GM12878 (cell line): ENCODE results near the gene KANK4. TPM values are rescaled to one million over a fixed set of nuclear protein-coding genes. Genes with fewer than 3 reads are reported as not detected.

Source experiments
- ATAC-seq: fragments of 200-7000 bp; cut with Tn5 transposase; 3 replicates; pipeline ENCODE4 v1.9.1; 2020; ENCODE audit warnings: mild to moderate bottlenecking, moderate library complexity
- BruUV-seq: library from RNA; stranded (reverse); fragments of 400-500 nt; replicated peaks from 2 replicates; lab custom pipeline; 2021; lab: Mats Ljungman, UMichigan
- CTCF ChIA-PET: fragments of 300-600 bp; sonication (Branson Sonifier 250); formaldehyde crosslinking; extraction: SDS; loops from one replicate; lab custom pipeline; 2021; ENCODE audit warnings: inconsistent platforms; lab: Yijun Ruan, JAX
- POLR2A ChIA-PET: fragments of 350-600 bp; formaldehyde crosslinking; extraction: SDS; loops from one replicate; lab custom pipeline; 2021; ENCODE audit warnings: inconsistent platforms; lab: Charles Lee
- RAD21 ChIA-PET: fragments of 300-600 bp; sonication (Branson Sonifier 250); formaldehyde crosslinking; loops from one replicate; lab custom pipeline; 2023; ENCODE audit warnings: antibody characterized with exemption; ENCODE audit not compliant: unreplicated experiment; lab: Charles Lee
- SMC1A ChIA-PET: fragments of 300-600 bp; sonication (Branson Sonifier 250); formaldehyde crosslinking; loops from one replicate; lab custom pipeline; 2023; ENCODE audit not compliant: unreplicated experiment, uncharacterized antibody; lab: Charles Lee
- DNase-seq: peaks from one replicate; pipeline ENCODE4 v3.0.0-alpha.2; 2011; ENCODE audit warnings: low read depth, low spot score
- FAIRE-seq: peaks from 3 replicates; lab custom pipeline; 2011; peaks lifted over from hg19 to GRCh38; lab: Jason Lieb, UNC
- H2AFZ ChIP-seq: 2 replicates; pipeline ENCODE4 v1.6.0; 2011; ENCODE audit warnings: low read depth, low read length, control low read depth; ENCODE audit not compliant: control insufficient read depth
- H3K27ac ChIP-seq: 2 replicates; pipeline ENCODE4 v1.5.1; 2011; ENCODE audit warnings: control low read depth; ENCODE audit not compliant: control insufficient read depth, insufficient read depth
- H3K27me3 ChIP-seq, 2 experiments: replicated peaks in 1 of 2; 2 replicates each; pipeline versions ENCODE4 v1.6.0 to v1.6.1; 2011; ENCODE audit warnings: low read length in 1 of 2; ENCODE audit not compliant: control insufficient read depth in 2 of 2, insufficient read depth in 2 of 2
- H3K36me3 ChIP-seq, 2 experiments: 2 replicates each; pipeline ENCODE4 v1.5.1; 2011; ENCODE audit warnings: low read length in 1 of 2; ENCODE audit not compliant: control insufficient read depth in 2 of 2, insufficient read depth in 2 of 2
- H3K4me1 ChIP-seq: 2 replicates; pipeline ENCODE4 v1.6.1; 2011; ENCODE audit warnings: mild to moderate bottlenecking, low read length, moderate library complexity, mixed read lengths; ENCODE audit not compliant: control insufficient read depth, insufficient read depth
- H3K4me2 ChIP-seq: 2 replicates; pipeline ENCODE4 v1.6.0; 2011; ENCODE audit warnings: control low read depth; ENCODE audit not compliant: control insufficient read depth, insufficient read depth
- H3K4me3 ChIP-seq: fragments of 200-600 bp; sonication (generic); 2 replicates; pipeline ENCODE4 v1.5.1; 2016
- H3K79me2 ChIP-seq: 2 replicates; pipeline ENCODE4 v1.6.0; 2011; ENCODE audit warnings: low read length; ENCODE audit not compliant: control insufficient read depth, insufficient read depth
- H3K9ac ChIP-seq: 2 replicates; pipeline ENCODE4 v1.8.0; 2011; ENCODE audit warnings: low read length, control low read depth, mixed read lengths; ENCODE audit not compliant: control insufficient read depth, insufficient read depth
- H3K9me3 ChIP-seq: replicated peaks from 3 replicates; pipeline ENCODE4 v1.5.1; 2011; ENCODE audit warnings: mild to moderate bottlenecking, low read length; ENCODE audit not compliant: control insufficient read depth, insufficient read depth
- H4K20me1 ChIP-seq: 2 replicates; pipeline ENCODE4 v1.6.0; 2011; ENCODE audit not compliant: control insufficient read depth, insufficient read depth
- BACH1 ChIP-seq: fragments of 450-650 bp; IDR thresholded peaks from 2 replicates; pipeline ENCODE4 v1.6.1; 2017; ENCODE audit warnings: mild to moderate bottlenecking, borderline replicate concordance
- BCL11A ChIP-seq: IDR thresholded peaks from 2 replicates; pipeline ENCODE4 v1.6.1; 2011; ENCODE audit warnings: low read depth, low read length
- CHD4 ChIP-seq: fragments of 200-600 bp; sonication (generic); IDR thresholded peaks from 2 replicates; pipeline ENCODE4 v1.6.1; 2016; ENCODE audit warnings: mild to moderate bottlenecking
- DPF2 ChIP-seq: fragments of 450-650 bp; IDR thresholded peaks from 2 replicates; pipeline ENCODE4 v1.6.1; 2017; ENCODE audit warnings: mild to moderate bottlenecking
- EED ChIP-seq: sonication (generic); IDR thresholded peaks from 2 replicates; pipeline ENCODE4 v1.6.1; 2016; ENCODE audit warnings: antibody characterized with exemption, low read depth
- GATAD2B ChIP-seq: fragments of 450-650 bp; conservative IDR thresholded peaks from 2 replicates; pipeline ENCODE4 v1.6.1; 2017; ENCODE audit warnings: low read depth, mild to moderate bottlenecking, moderate library complexity
- KAT2A ChIP-seq: conservative IDR thresholded peaks from 2 replicates; pipeline ENCODE4 v1.6.1; 2011; ENCODE audit warnings: low read depth, low read length; ENCODE audit not compliant: control insufficient read depth
- RAD21 ChIP-seq: IDR thresholded peaks from 2 replicates; pipeline ENCODE4 v1.6.1; 2011; ENCODE audit warnings: mild to moderate bottlenecking, low read depth, low read length, moderate library complexity; ENCODE audit not compliant: insufficient read depth
- RFX5 ChIP-seq: IDR thresholded peaks from 2 replicates; pipeline ENCODE4 v1.6.1; 2011; ENCODE audit warnings: low read depth, low read length, improper control_type of control experiment
- RUNX3 ChIP-seq: IDR thresholded peaks from 2 replicates; pipeline ENCODE4 v1.6.1; 2012; ENCODE audit warnings: low read length, inconsistent platforms
- SIN3A ChIP-seq: IDR thresholded peaks from 2 replicates; pipeline ENCODE4 v1.6.1; 2012; ENCODE audit warnings: low read depth, low read length, improper control_type of control experiment
- SMAD1 ChIP-seq: fragments of 450-650 bp; IDR thresholded peaks from 2 replicates; pipeline ENCODE4 v1.6.1; 2018; ENCODE audit warnings: mild to moderate bottlenecking, low read depth; ENCODE audit not compliant: partially characterized antibody
- SMAD5 ChIP-seq: IDR thresholded peaks from 2 replicates; pipeline ENCODE4 v1.6.1; 2016; ENCODE audit warnings: antibody characterized with exemption, low read depth
- SMARCA5 ChIP-seq: fragments of 450-650 bp; IDR thresholded peaks from 2 replicates; pipeline ENCODE4 v1.6.1; 2017; ENCODE audit warnings: mild to moderate bottlenecking
- SRF ChIP-seq, 2 experiments: IDR thresholded peaks; 2 replicates each; pipeline ENCODE4 v1.6.1; 2011; ENCODE audit warnings: low read depth in 2 of 2, low read length in 2 of 2, mild to moderate bottlenecking in 1 of 2, moderate library complexity in 1 of 2
- ZNF384 ChIP-seq: IDR thresholded peaks from 2 replicates; pipeline ENCODE4 v1.6.1; 2012; ENCODE audit warnings: low read depth, mild to moderate bottlenecking, low read length, improper control_type of control experiment, borderline replicate concordance
- WGBS: methylation state at CpG from one replicate; pipeline ENCODE4 v1.1.6; 2016; ENCODE audit warnings: low lambda C conversion rate; ENCODE audit not compliant: insufficient replicate concordance, insufficient coverage; ENCODE audit errors: missing lambda C conversion rate; 5-methylcytosine and 5-hydroxymethylcytosine counted together
- in situ Hi-C: fragments of 300-500 bp; cut with MboI; formaldehyde crosslinking; loops from 9 replicates; pipeline ENCODE4 v1.14.3; 2018; ENCODE audit warnings: mixed read lengths
- intact Hi-C: fragments of 100-400 bp; cut with micrococcal nuclease; formaldehyde crosslinking; loops from one replicate; pipeline ENCODE4 v1.14.2; 2022; ENCODE audit not compliant: unreplicated experiment
- polyA plus RNA-seq, 11 experiments: library from polyadenylated mRNA; depleted of rRNA in 4 of 11; unstranded in 6 of 11; stranded (reverse) in 5 of 11; fragments of >200 nt; fragmentation: Nextera tagmentation in 4 of 11; fragmentation: Illumina TruSeq in 1 of 11; extraction: Ambion mirVana in 4 of 11; extraction: Trizol in 1 of 11; gene quantifications; 1 replicate in 1 of 11; 2 replicates in 10 of 11; pipeline versions ENCODE4 v1.2.1 to v1.2.3, GENCODE V29; 2011 to 2016; ENCODE audit warnings: inconsistent platforms in 2 of 11, missing spikeins in 2 of 11, low read depth in 1 of 11
- total RNA-seq, 4 experiments: library from RNA; depleted of rRNA in 3 of 4; stranded (reverse); fragments of >200 nt in 3 of 4; fragmentation: Illumina TruSeq in 1 of 4; extraction: Trizol in 1 of 4; gene quantifications; 2 replicates each; pipeline versions ENCODE4 v1.2.1 to v1.2.3, GENCODE V29; 2013 to 2021
- TF ChIP-seq, protein P1 (sequence below): fragments of 450-650 bp; formaldehyde crosslinking; IDR thresholded peaks from 2 replicates; pipeline ENCODE4 v1.4.0; 2022; ENCODE audit warnings: mild to moderate bottlenecking, moderate library complexity
- TF ChIP-seq, protein P2 (sequence below): fragments of 450-650 bp; IDR thresholded peaks from 2 replicates; pipeline ENCODE4 v1.6.1; 2018; ENCODE audit warnings: mild to moderate bottlenecking, low read depth, moderate library complexity; ENCODE audit not compliant: partially characterized antibody
- TF ChIP-seq, protein P3 (sequence below): fragments of 150-350 bp; IDR thresholded peaks from 2 replicates; pipeline ENCODE4 v1.6.1; 2014; ENCODE audit warnings: mild to moderate bottlenecking, low read depth, low read length

The KANK4 gene
- total and polyA plus RNA-seq, 10 of the 15 experiments (the other 5 are each of a cell fraction or from before 2014, with no cell fraction given) = not detected

DNA sequence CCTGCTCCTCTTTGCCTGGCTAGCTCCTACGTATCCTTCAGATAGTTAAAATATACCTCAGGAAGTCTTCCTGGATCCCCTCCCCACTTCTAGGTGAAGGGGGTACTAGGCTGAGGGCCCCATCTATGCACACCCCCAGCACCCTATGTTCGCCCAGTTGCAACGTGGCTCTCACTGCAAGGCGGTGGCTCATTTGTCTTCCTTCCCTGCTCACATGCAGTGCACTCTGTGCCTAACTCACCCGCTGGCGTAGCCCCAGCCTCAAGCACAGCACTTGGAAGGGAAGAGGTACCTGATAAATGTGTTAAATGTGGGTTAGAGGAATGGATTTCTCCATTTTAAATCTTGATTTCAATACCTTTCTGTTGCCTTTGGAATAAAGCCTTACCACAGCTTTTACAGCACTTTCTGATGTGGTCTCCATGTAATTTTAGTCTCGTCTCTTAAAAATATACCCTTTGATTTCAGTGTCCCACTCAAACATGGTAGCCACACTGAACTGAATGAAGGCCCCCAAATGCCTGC, 85.2 kb downstream of the KANK4 start:
- FAIRE-seq (no peak), DNase-seq (no peak), ATAC-seq (no peak)
- H3K9me3 ChIP-seq = no peaks in the 10 kb centered on the region
- H3K27ac ChIP-seq = no peak overlapping the region
- H2AFZ ChIP-seq = no peak overlapping the region
- no peaks in the 10 kb centered on the region for H3K4me1 ChIP-seq
- CTCF ChIA-PET = interaction anchor here (0.9 kb wide), 1 partner anchor 59 kb away, joined by 3 read pairs; no protein-coding TSS in a partner anchor
- SMC1A ChIA-PET = no interaction called here
- intact Hi-C loops (no loop called here), in situ Hi-C loops (no loop called here)
- H3K27me3 ChIP-seq = no peaks in the 10 kb centered on the region
- RAD21 ChIA-PET = no interaction called here
- H3K4me2 ChIP-seq = no peak overlapping the region
- no peak overlapping the region for H3K9ac ChIP-seq
- H3K36me3 ChIP-seq = no peaks in the 10 kb centered on the region
- 43% methylated on average over 7 of the region's 7 CpGs for WGBS
- BruUV-seq = no TSS peak
- no peaks in the 10 kb centered on the region for H3K79me2 ChIP-seq
- POLR2A ChIA-PET = no interaction called here
- TF ChIP-seq DPF2 (no peak), EED (no peak), SRF (IDR thresholded peaks at IDR 0.05; ENCODE audit: low read depth in 2 of 2, low read length in 2 of 2) (no peak), SMAD5 (no peak), CHD4 (no peak), GATAD2B (no peak), BCL11A (no peak), RFX5 (no peak), ZNF384 (no peak), SIN3A (no peak), RUNX3 (no peak), SMAD1 (no peak), RAD21 (no peak), KAT2A (no peak), BACH1 (no peak), SMARCA5 (no peak)
- TF ChIP-seq, protein P1, sequence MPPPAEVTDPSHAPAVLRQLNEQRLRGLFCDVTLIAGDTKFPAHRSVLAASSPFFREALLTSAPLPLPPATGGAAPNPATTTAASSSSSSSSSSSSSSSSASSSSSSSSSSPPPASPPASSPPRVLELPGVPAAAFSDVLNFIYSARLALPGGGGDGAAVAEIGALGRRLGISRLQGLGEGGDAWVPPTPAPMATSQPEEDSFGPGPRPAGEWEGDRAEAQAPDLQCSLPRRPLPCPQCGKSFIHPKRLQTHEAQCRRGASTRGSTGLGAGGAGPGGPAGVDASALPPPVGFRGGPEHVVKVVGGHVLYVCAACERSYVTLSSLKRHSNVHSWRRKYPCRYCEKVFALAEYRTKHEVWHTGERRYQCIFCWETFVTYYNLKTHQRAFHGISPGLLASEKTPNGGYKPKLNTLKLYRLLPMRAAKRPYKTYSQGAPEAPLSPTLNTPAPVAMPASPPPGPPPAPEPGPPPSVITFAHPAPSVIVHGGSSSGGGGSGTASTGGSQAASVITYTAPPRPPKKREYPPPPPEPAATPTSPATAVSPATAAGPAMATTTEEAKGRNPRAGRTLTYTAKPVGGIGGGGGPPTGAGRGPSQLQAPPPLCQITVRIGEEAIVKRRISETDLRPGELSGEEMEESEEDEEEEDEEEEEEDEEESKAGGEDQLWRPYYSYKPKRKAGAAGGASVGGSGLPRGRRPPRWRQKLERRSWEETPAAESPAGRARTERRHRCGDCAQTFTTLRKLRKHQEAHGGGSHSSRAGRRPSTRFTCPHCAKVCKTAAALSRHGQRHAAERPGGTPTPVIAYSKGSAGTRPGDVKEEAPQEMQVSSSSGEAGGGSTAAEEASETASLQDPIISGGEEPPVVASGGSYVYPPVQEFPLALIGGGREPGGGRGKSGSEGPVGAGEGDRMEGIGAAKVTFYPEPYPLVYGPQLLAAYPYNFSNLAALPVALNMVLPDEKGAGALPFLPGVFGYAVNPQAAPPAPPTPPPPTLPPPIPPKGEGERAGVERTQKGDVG (CRISPR knock-in tag) = no peak
- TF ChIP-seq, protein P2, sequence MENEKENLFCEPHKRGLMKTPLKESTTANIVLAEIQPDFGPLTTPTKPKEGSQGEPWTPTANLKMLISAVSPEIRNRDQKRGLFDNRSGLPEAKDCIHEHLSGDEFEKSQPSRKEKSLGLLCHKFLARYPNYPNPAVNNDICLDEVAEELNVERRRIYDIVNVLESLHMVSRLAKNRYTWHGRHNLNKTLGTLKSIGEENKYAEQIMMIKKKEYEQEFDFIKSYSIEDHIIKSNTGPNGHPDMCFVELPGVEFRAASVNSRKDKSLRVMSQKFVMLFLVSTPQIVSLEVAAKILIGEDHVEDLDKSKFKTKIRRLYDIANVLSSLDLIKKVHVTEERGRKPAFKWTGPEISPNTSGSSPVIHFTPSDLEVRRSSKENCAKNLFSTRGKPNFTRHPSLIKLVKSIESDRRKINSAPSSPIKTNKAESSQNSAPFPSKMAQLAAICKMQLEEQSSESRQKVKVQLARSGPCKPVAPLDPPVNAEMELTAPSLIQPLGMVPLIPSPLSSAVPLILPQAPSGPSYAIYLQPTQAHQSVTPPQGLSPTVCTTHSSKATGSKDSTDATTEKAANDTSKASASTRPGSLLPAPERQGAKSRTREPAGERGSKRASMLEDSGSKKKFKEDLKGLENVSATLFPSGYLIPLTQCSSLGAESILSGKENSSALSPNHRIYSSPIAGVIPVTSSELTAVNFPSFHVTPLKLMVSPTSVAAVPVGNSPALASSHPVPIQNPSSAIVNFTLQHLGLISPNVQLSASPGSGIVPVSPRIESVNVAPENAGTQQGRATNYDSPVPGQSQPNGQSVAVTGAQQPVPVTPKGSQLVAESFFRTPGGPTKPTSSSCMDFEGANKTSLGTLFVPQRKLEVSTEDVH = no peak
- TF ChIP-seq, protein P3, sequence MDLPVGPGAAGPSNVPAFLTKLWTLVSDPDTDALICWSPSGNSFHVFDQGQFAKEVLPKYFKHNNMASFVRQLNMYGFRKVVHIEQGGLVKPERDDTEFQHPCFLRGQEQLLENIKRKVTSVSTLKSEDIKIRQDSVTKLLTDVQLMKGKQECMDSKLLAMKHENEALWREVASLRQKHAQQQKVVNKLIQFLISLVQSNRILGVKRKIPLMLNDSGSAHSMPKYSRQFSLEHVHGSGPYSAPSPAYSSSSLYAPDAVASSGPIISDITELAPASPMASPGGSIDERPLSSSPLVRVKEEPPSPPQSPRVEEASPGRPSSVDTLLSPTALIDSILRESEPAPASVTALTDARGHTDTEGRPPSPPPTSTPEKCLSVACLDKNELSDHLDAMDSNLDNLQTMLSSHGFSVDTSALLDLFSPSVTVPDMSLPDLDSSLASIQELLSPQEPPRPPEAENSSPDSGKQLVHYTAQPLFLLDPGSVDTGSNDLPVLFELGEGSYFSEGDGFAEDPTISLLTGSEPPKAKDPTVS = no peak
- no peak overlapping the region for H3K4me3 ChIP-seq
- H4K20me1 ChIP-seq = no peaks in the 10 kb centered on the region
